OCI-LY7 (cell line): ENCODE results near the gene ZNRF1.

Source experiments
- CTCF ChIP-seq: fragments of 200-600 bp; sonication (generic); conservative IDR thresholded peaks from 2 replicates; pipeline ENCODE4 v1.5.1; 2014; ENCODE audit warnings: mild to moderate bottlenecking, antibody characterized with exemption, low read length, moderate library complexity, mixed read lengths
- EZH2phosphoT487 ChIP-seq: fragments of 200-600 bp; sonication (generic); IDR thresholded peaks from 2 replicates; pipeline ENCODE4 v1.6.1; 2018; ENCODE audit warnings: low read depth, borderline replicate concordance, mild to moderate bottlenecking, mixed run types, antibody characterized with exemption, low read length, moderate library complexity, mixed read lengths

DNA sequence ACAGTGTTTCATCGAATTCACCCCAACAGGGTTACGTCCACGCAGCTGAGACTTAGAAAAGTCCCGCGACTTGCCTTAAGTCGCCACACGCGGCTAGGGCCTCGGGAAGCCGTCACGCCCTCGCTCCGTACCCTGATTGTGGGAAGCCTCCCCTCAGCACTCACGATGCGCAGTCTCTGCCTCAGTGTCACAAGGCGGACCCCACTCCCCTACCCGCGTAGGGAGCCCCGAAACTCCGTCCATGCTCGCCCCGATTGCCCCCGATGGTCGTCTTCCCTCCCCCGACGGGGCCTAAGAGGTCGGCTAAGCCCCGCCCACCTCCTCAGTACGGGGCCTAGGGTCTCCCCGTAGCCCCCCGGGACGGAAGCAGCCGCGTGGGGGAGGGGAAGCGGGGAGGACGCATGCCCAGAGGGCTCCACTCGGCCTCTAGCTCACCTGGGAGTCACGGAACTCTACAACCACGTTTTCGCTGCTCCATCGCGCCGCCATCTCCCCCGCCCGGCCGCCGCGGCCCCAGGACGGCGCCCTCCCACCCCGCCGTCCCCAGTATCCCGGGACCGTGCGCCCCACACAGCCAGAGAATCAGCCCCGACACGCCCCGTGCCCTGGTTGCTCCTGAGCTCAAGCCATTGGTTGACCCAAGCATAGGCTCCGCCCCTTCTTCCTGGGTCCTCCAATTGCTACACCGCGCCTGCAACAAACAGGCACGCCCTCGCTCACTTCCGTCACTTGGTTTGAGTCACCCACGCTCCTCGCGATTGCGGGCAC, 14.1 kb upstream of the ZNRF1 start, which contains the start of gene WDR59:
- TF ChIP-seq CTCF, result no peak
- no peak for TF ChIP-seq EZH2phosphoT487
